IMR-90 (cell line): Measurements from ENCODE around the gene PALLD. TPM values are rescaled to one million over a fixed set of nuclear protein-coding genes. Genes with fewer than 3 reads are reported as not detected.

Source experiments
- ATAC-seq: fragments of 200-7000 bp; cut with Tn5 transposase; 2 replicates; pipeline ENCODE4 v1.9.1; 2020; ENCODE audit warnings: low read depth, mild to moderate bottlenecking, moderate library complexity
- BruUV-seq: library from RNA; stranded (reverse); fragments of 400-500 nt; replicated peaks from 2 replicates; lab custom pipeline; 2021; lab: Mats Ljungman, UMichigan
- CTCF ChIA-PET: fragments of 300-600 bp; formaldehyde crosslinking; extraction: SDS; loops from one replicate; lab custom pipeline; 2021; ENCODE audit warnings: antibody characterized with exemption; lab: Yijun Ruan, JAX
- POLR2A ChIA-PET: fragments of 300-600 bp; sonication (Branson Sonifier 250); formaldehyde crosslinking; loops from one replicate; lab custom pipeline; 2022; ENCODE audit warnings: antibody characterized with exemption; ENCODE audit not compliant: unreplicated experiment; lab: Charles Lee
- DNase-seq: peaks from one replicate; pipeline ENCODE4 v3.0.0; 2013
- H2AFZ ChIP-seq: replicated peaks from 2 replicates; pipeline ENCODE3; 2013; ENCODE audit warnings: low read length, mild to moderate bottlenecking; ENCODE audit not compliant: poor library complexity
- H2AK5ac ChIP-seq: 2 replicates; pipeline ENCODE4 v1.6.1; 2013; ENCODE audit warnings: low read depth, low read length, inconsistent platforms
- H2AK9ac ChIP-seq: replicated peaks from 2 replicates; pipeline ENCODE3; 2013; ENCODE audit warnings: mild to moderate bottlenecking, low read depth, low read length, moderate library complexity; ENCODE audit not compliant: poor library complexity
- H2BK120ac ChIP-seq: 2 replicates; pipeline ENCODE4 v1.6.1; 2013; ENCODE audit warnings: low read depth, low read length, inconsistent platforms
- H2BK15ac ChIP-seq: 3 replicates; pipeline ENCODE4 v1.6.1; 2013; ENCODE audit warnings: low read depth, low read length, inconsistent platforms
- H2BK20ac ChIP-seq: 2 replicates; pipeline ENCODE4 v1.6.1; 2013; ENCODE audit warnings: low read depth, mild to moderate bottlenecking, inconsistent platforms, low read length, moderate library complexity
- H2BK5ac ChIP-seq: 2 replicates; pipeline ENCODE4 v1.6.1; 2013; ENCODE audit warnings: mild to moderate bottlenecking, low read depth, low read length, inconsistent platforms; ENCODE audit not compliant: poor library complexity, severe bottlenecking
- H3K14ac ChIP-seq: replicated peaks from 2 replicates; pipeline ENCODE4 v1.6.1; 2013; ENCODE audit warnings: low read depth, low read length, inconsistent platforms
- H3K18ac ChIP-seq: 2 replicates; pipeline ENCODE4 v1.6.1; 2013; ENCODE audit warnings: low read depth, low read length, control low read depth
- H3K23ac ChIP-seq: 2 replicates; pipeline ENCODE4 v1.6.1; 2013; ENCODE audit warnings: low read depth, low read length, inconsistent platforms
- H3K27ac ChIP-seq: 2 replicates; pipeline ENCODE4 v1.5.1; 2013; ENCODE audit warnings: mild to moderate bottlenecking, control low read depth, low read length; ENCODE audit not compliant: insufficient read depth
- H3K27me3 ChIP-seq: 2 replicates; pipeline ENCODE4 v1.6.1; 2013; ENCODE audit warnings: low read length; ENCODE audit not compliant: control insufficient read depth, insufficient read depth
- H3K36me3 ChIP-seq: 2 replicates; pipeline ENCODE4 v1.6.1; 2013; ENCODE audit warnings: low read length, mixed read lengths; ENCODE audit not compliant: control insufficient read depth, insufficient read depth
- H3K4ac ChIP-seq: 2 replicates; pipeline ENCODE4 v1.6.1; 2013; ENCODE audit warnings: low read depth, low read length, inconsistent platforms
- H3K4me1 ChIP-seq: 2 replicates; pipeline ENCODE4 v1.6.1; 2013; ENCODE audit warnings: low read length, mixed read lengths; ENCODE audit not compliant: control insufficient read depth, insufficient read depth
- H3K4me2 ChIP-seq: 2 replicates; pipeline ENCODE4 v1.6.1; 2013; ENCODE audit warnings: low read depth, mild to moderate bottlenecking, control low read depth, low read length, moderate library complexity
- H3K4me3 ChIP-seq: 2 replicates; pipeline ENCODE4 v1.5.1; 2013; ENCODE audit warnings: low read depth, mild to moderate bottlenecking, control low read depth, low read length, moderate library complexity; ENCODE audit not compliant: insufficient read depth
- H3K56ac ChIP-seq: 2 replicates; pipeline ENCODE4 v1.6.1; 2013; ENCODE audit warnings: low read length, inconsistent platforms; ENCODE audit not compliant: insufficient read depth; ENCODE audit errors: extremely low read depth
- H3K79me1 ChIP-seq, 2 experiments: 2 replicates each; pipeline ENCODE4 v1.6.1; 2013; ENCODE audit warnings: low read length in 2 of 2, inconsistent platforms in 1 of 2, low read depth in 1 of 2
- H3K9ac ChIP-seq: 2 replicates; pipeline ENCODE4 v1.6.1; 2013; ENCODE audit warnings: low read depth, low read length, control low read depth
- H3K9me1 ChIP-seq: 2 replicates; pipeline ENCODE4 v1.6.1; 2013; ENCODE audit warnings: low read length, inconsistent platforms; ENCODE audit not compliant: insufficient read depth
- H3K9me3 ChIP-seq: 2 replicates; pipeline ENCODE4 v1.6.1; 2013; ENCODE audit warnings: low read length; ENCODE audit not compliant: control insufficient read depth, insufficient read depth
- H4K20me1 ChIP-seq: 2 replicates; pipeline ENCODE4 v1.6.1; 2013; ENCODE audit warnings: low read length, inconsistent platforms; ENCODE audit not compliant: insufficient read depth
- H4K5ac ChIP-seq: 2 replicates; pipeline ENCODE4 v1.6.1; 2013; ENCODE audit warnings: mild to moderate bottlenecking, low read depth, low read length, control low read depth
- H4K8ac ChIP-seq, 2 experiments: 2 replicates each; pipeline ENCODE4 v1.6.1; 2013; ENCODE audit warnings: low read depth in 2 of 2, low read length in 2 of 2, control low read depth in 1 of 2, inconsistent platforms in 1 of 2
- H4K91ac ChIP-seq: 2 replicates; pipeline ENCODE4 v1.6.1; 2013; ENCODE audit warnings: low read depth, low read length, inconsistent platforms; ENCODE audit not compliant: insufficient read depth
- CEBPB ChIP-seq: IDR thresholded peaks from 2 replicates; pipeline ENCODE4 v1.6.1; 2012; ENCODE audit warnings: low read depth, low read length, improper control_type of control experiment
- FOS ChIP-seq: fragments of 150-350 bp; IDR thresholded peaks from 2 replicates; pipeline ENCODE4 v1.6.1; 2016; ENCODE audit warnings: low read depth, low read length
- NFE2L2 ChIP-seq: fragments of 150-350 bp; IDR thresholded peaks from 2 replicates; pipeline ENCODE4 v1.6.1; 2016; ENCODE audit warnings: low read depth, mild to moderate bottlenecking, low read length
- WGBS, 2 experiments: methylation state at CpG; one replicate each; pipeline versions ENCODE4 v1.1.5 to v1.1.7; 2013; ENCODE audit warnings: missing lambda C conversion rate in 2 of 2; ENCODE audit not compliant: insufficient read length in 1 of 2; ENCODE audit errors: extremely low coverage in 2 of 2; 5-methylcytosine and 5-hydroxymethylcytosine counted together
- dilution Hi-C: fragments of 300-500 bp; cut with HindIII; formaldehyde crosslinking; loops from one replicate; pipeline ENCODE4 v1.14.3; 2018; ENCODE audit warnings: low sequenced_read_pairs; ENCODE audit not compliant: unreplicated experiment
- in situ Hi-C: fragments of 300-500 bp; cut with MboI; formaldehyde crosslinking; loops from 3 replicates; pipeline ENCODE4 v1.14.3; 2019; ENCODE audit warnings: low sequenced_read_pairs, inconsistent platforms, mixed read lengths
- intact Hi-C: fragments of 100-400 bp; cut with micrococcal nuclease; formaldehyde crosslinking; loops from 2 replicates; pipeline ENCODE4 v1.10.0; 2022
- polyA plus RNA-seq, 3 experiments: library from polyadenylated mRNA; depleted of rRNA; stranded (reverse); fragments of >200 nt; gene quantifications; 2 replicates each; pipeline ENCODE4 v1.2.3, GENCODE V29; 2012; ENCODE audit warnings: low replicate concordance in 1 of 3
- total RNA-seq: library from RNA; depleted of rRNA; stranded (reverse); fragments of >200 nt; gene quantifications from 2 replicates; pipeline ENCODE4 v1.2.3, GENCODE V29; 2012
- TF ChIP-seq, protein P1 (sequence below): fragments of 150-350 bp; IDR thresholded peaks from 2 replicates; pipeline ENCODE4 v1.6.1; 2016; ENCODE audit warnings: low read depth, mild to moderate bottlenecking, low read length, moderate library complexity, borderline replicate concordance

Gene PALLD
- total and polyA plus RNA-seq, 2 of the 4 experiments (the other 2 are of a cell fraction) = 91.0 to 91.9 TPM

DNA sequence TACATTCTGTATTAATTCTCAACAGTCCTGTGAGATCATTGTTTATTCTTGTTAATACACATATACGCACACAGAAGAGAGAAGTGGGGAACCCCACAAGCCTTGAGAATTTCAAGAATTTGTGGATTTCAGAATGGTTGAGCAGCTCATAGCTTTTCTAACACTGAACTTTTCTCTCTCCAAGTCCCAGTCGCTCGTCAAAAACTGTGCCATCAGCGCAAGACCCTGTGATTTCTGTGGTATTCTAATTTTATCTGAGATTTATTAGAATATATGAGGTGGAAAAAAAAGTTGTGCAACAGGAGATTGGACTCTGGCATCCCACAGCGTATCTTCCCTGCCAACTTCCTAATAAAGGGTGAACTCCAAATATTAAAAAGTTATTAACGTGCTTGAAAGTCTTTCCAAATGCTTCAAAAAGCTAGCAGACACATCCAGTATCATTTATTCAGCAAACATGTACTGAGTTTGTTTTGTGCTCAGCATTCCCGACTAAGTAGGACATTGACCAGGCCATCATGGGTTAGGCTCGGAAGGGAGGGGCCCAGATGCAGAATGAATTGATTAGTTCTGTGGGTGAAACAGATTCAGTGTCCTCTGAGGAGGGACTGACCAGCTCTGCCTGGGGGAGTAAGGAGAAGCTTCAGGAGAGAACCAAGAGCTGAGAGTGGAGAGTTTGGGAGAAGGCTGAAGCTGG, 347.6 kb downstream of the PALLD start:
- intact Hi-C loops = loop anchor here (5.0 to 10.0 kb wide), 2 partner anchors 132 to 330 kb away; no protein-coding TSS in a partner anchor
- H2AFZ ChIP-seq = peak overlapping the region; percentile 10
- CTCF ChIA-PET = no interaction called here
- peak overlapping the region; percentile 42; the same call in 1 of the 2 replicates for H4K5ac ChIP-seq
- no TSS peak for BruUV-seq
- H2BK120ac ChIP-seq = peak overlapping the region; percentile 84
- H3K9me3 ChIP-seq = no peaks in the 10 kb centered on the region
- H3K4me3 ChIP-seq = no peak overlapping the region
- peaks cover 25 to 81% of the 10 kb centered on the region in 2 experiments for H3K79me1 ChIP-seq
- peak overlapping the region; percentile 62 for H3K9ac ChIP-seq
- peak overlapping the region; percentile 64; the same call in 1 of the 2 replicates for H3K56ac ChIP-seq
- peaks cover 58% of the 10 kb centered on the region for H4K20me1 ChIP-seq
- ATAC-seq (peak; percentile 64), DNase-seq (peak; percentile 91)
- H2BK15ac ChIP-seq = peak overlapping the region; percentile 67; the same call in 2 of the 3 replicates
- WGBS, 2 experiments = 57% methylated on average over 3 of the region's 8 CpGs; no CpG with 5 or more reads in 1 of the 2 experiments
- H3K23ac ChIP-seq = peak overlapping the region; percentile 93
- peak overlapping the region; percentile 70 to 85 for H4K8ac ChIP-seq
- H3K4ac ChIP-seq = peak overlapping the region; percentile 92
- H3K9me1 ChIP-seq = peaks cover 25% of the 10 kb centered on the region
- H3K27ac ChIP-seq = peak overlapping the region; percentile 77
- peak overlapping the region; percentile 45 for H2AK9ac ChIP-seq
- H4K91ac ChIP-seq = peak overlapping the region; percentile 89
- TF ChIP-seq, protein P1, sequence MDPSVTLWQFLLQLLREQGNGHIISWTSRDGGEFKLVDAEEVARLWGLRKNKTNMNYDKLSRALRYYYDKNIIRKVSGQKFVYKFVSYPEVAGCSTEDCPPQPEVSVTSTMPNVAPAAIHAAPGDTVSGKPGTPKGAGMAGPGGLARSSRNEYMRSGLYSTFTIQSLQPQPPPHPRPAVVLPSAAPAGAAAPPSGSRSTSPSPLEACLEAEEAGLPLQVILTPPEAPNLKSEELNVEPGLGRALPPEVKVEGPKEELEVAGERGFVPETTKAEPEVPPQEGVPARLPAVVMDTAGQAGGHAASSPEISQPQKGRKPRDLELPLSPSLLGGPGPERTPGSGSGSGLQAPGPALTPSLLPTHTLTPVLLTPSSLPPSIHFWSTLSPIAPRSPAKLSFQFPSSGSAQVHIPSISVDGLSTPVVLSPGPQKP = no peak
- TF ChIP-seq FOS = peak; percentile 32; the same call in 1 of the 2 replicates
- peak; percentile 75 for TF ChIP-seq CEBPB
- no peak for TF ChIP-seq NFE2L2
- H3K14ac ChIP-seq = peak overlapping the region; percentile 81
- peak overlapping the region; percentile 75 for H2BK5ac ChIP-seq
- peak overlapping the region; percentile 81 for H2AK5ac ChIP-seq
- POLR2A ChIA-PET = interaction anchor here (0.6 to 0.8 kb wide), 2 partner anchors 11 to 13 kb away, joined by 3 read pairs; no protein-coding TSS in a partner anchor
- in situ Hi-C loops = no loop called here
- H3K36me3 ChIP-seq = peaks cover 15% of the 10 kb centered on the region
- dilution Hi-C loops = no loop called here
- H3K4me1 ChIP-seq = peaks cover 29% of the 10 kb centered on the region
- peak overlapping the region; percentile 75 for H2BK20ac ChIP-seq
- peak overlapping the region; percentile 70 for H3K4me2 ChIP-seq
- no peaks in the 10 kb centered on the region for H3K27me3 ChIP-seq
- peak overlapping the region; percentile 87 for H3K18ac ChIP-seq
